Lower leg skin (tissue), 4 donors: ENCODE data around the gene WIPF2. TPM values are rescaled to one million over a fixed set of nuclear protein-coding genes. Genes with fewer than 3 reads are reported as not detected.
A peak's percentile ranks its signal among the peaks of the same experiment; 100 is the strongest.

ENCODE experiments used
- DNase-seq, 2 donors: peaks; one replicate each; pipeline ENCODE4 v3.0.0-alpha.2; 2019; ENCODE audit warnings: low spot score in 2 of 2
- H3K4me3 ChIP-seq: fragments of 200-600 bp; sonication (generic); 2 replicates; pipeline ENCODE4 v1.5.1; 2017; ENCODE audit warnings: mild to moderate bottlenecking, low read depth; ENCODE audit not compliant: poor library complexity, severe bottlenecking
- CTCF ChIP-seq, 3 donors: fragments of 450-650 bp; IDR thresholded peaks; one replicate each; pipeline ENCODE4 v1.5.1; 2016; ENCODE audit warnings: antibody characterized with exemption in 3 of 3, mild to moderate bottlenecking in 3 of 3, moderate library complexity in 2 of 3
- POLR2A ChIP-seq, 2 donors: fragments of 450-650 bp; IDR thresholded peaks; one replicate each; pipeline ENCODE4 v1.6.1; 2016 to 2017; ENCODE audit warnings: antibody characterized with exemption in 2 of 2, mild to moderate bottlenecking in 1 of 2, moderate library complexity in 1 of 2
- WGBS, 2 donors: methylation state at CpG; one replicate each; pipeline ENCODE4 v1.1.5; 2018; 5-methylcytosine and 5-hydroxymethylcytosine counted together
- intact Hi-C: fragments of 100-400 bp; cut with DNase I; formaldehyde crosslinking; loops from one replicate; pipeline ENCODE4 v1.15.0; 2023; ENCODE audit warnings: low total_unique reads
- total RNA-seq, 4 donors: library from RNA; depleted of rRNA; stranded (reverse); fragments of >200 nt; gene quantifications; one replicate each; pipeline ENCODE4 v1.1.0, GENCODE V29; 2016

WIPF2 gene
- total RNA-seq, 4 donors from 2014 or later, result 14.5 to 24.3 (median 18.5) TPM

- intact Hi-C loops, result no loop called here
- DNase-seq, result peak; percentile 87 to 98
- TF ChIP-seq POLR2A (IDR thresholded peaks at IDR 0.05) (no peak), CTCF (IDR thresholded peaks at IDR 0.05) (no peak)
- WGBS, 2 donors, result 16 to 21% methylated on average over 3 of the region's 3 CpGs
- no peak overlapping the region for H3K4me3 ChIP-seq
These were observed 95.5 kb downstream of the WIPF2 start for GRCh38 chr17:40314584-40314956.

- WGBS, 2 donors, result 70 to 74% methylated on average over 3 of the region's 3 CpGs
- peak in 1 of 2 donors; percentile 45 for DNase-seq
- no peak for TF ChIP-seq POLR2A (IDR thresholded peaks at IDR 0.05)
- TF ChIP-seq CTCF (IDR thresholded peaks at IDR 0.05), result no peak
- no peak overlapping the region for H3K4me3 ChIP-seq
- intact Hi-C loops, result no loop called here
These were observed 96.1 kb downstream of the WIPF2 start for GRCh38 chr17:40315206-40315605.

GRCh38 chr17:40315678-40316570 lies 96.8 kb downstream of the WIPF2 start:
- peak in 1 of 2 donors; percentile 82 for DNase-seq
- no peak for TF ChIP-seq CTCF (IDR thresholded peaks at IDR 0.05)
- no peak for TF ChIP-seq POLR2A (IDR thresholded peaks at IDR 0.05)
- WGBS, 2 donors, result 51 to 56% methylated on average over 9 of the region's 9 CpGs
- no peak overlapping the region for H3K4me3 ChIP-seq
- intact Hi-C loops, result no loop called here

GRCh38 chr17:40316571-40317344 lies 97.7 kb downstream of the WIPF2 start:
- H3K4me3 ChIP-seq, result no peak overlapping the region
- intact Hi-C loops, result no loop called here
- TF ChIP-seq CTCF (IDR thresholded peaks at IDR 0.05), result no peak
- TF ChIP-seq POLR2A (IDR thresholded peaks at IDR 0.05), result no peak
- peak in 1 of 2 donors; percentile 94 for DNase-seq
- 10 to 28% methylated on average over 30 to 36 of the region's 38 CpGs for WGBS, 2 donors

GRCh38 chr17:40317345-40317873 lies 98.3 kb downstream of the WIPF2 start:
- TF ChIP-seq CTCF (IDR thresholded peaks at IDR 0.05) (no peak), POLR2A (IDR thresholded peaks at IDR 0.05) (no peak)
- DNase-seq, result peak in 1 of 2 donors; percentile 91
- intact Hi-C loops, result no loop called here
- WGBS, 2 donors, result 0 to 3% methylated on average over 6 of the region's 6 CpGs
- H3K4me3 ChIP-seq, result no peak overlapping the region
